ENCODE results near the gene NRSN1.
A peak's percentile ranks its signal among the peaks of the same experiment; 100 is the strongest.

The NRSN1 gene

DNA sequence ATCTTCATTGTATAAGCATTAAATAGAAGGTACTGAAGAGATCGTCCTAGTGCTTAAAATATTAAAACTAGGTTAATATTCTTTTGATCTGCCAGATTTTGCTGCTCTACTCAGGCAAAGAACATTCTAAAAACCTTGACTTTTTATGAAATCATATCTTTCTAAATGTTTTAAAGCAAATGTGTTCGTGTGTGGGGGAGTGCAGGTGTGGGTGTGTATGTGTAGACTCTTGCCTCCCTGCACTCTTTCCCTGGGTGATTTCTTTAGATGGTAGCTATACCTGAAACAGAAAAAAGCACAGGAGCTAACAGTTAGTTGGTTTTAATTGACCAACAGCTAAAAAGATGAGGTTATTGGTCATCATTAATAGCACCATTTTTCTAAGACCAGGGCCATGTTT is 5.7 kb downstream of the NRSN1 start:
- Histone ChIP-seq H3K79me1 (replicated peaks; ENCODE audit: low read length, poor library complexity, severe bottlenecking) (no peaks in the 10 kb centered on the region), H4K8ac (ENCODE audit: low read length) (no peak overlapping the region), H3K9me3 (ENCODE audit: control insufficient read depth, low read length) (no peaks in the 10 kb centered on the region), H3K9ac (ENCODE audit: low read length) (no peak overlapping the region), H3K4me3 (ENCODE audit: insufficient read depth in 1 of 2, low read depth in 1 of 2, low read length in 2 of 2) (no peak overlapping the region), H3K27me3 (ENCODE audit: control insufficient read depth in 1 of 2, insufficient read depth in 1 of 2, low read length in 2 of 2) (no peaks in the 10 kb centered on the region), H4K91ac (ENCODE audit: low read length) (no peak overlapping the region), H2BK15ac (ENCODE audit: low read depth, poor library complexity, severe bottlenecking) (no peak overlapping the region), H2AFZ (ENCODE audit: low read depth, low read length) (no peak overlapping the region), H2BK12ac (ENCODE audit: low read length in 2 of 2) (no peak overlapping the region), H3K4me2 (ENCODE audit: low read length, poor library complexity, severe bottlenecking) (no peak overlapping the region), H3K4me1 (ENCODE audit: control insufficient read depth, insufficient read depth, low read depth, low read length) (no peaks in the 10 kb centered on the region), H2BK120ac (ENCODE audit: low read depth, low read length) (no peak overlapping the region), H3K36me3 (ENCODE audit: control insufficient read depth in 1 of 2, insufficient read depth in 2 of 2, low read depth in 1 of 2, low read length in 2 of 2) (no peaks in the 10 kb centered on the region), H3K14ac (ENCODE audit: low read length in 2 of 2) (no peak overlapping the region), H2AK5ac (ENCODE audit: low read length, severe bottlenecking) (no peak overlapping the region), H3K23ac (ENCODE audit: low read length in 2 of 2) (no peak overlapping the region), H2BK5ac (ENCODE audit: low read depth, low read length, poor library complexity, severe bottlenecking) (no peak overlapping the region), H3K27ac (ENCODE audit: low read length, poor library complexity, severe bottlenecking) (no peak overlapping the region), H3K4ac (ENCODE audit: low read depth in 1 of 2, low read length in 2 of 2) (no peak overlapping the region), H3K18ac (ENCODE audit: low read depth in 1 of 2, low read length in 2 of 2) (no peak overlapping the region)
- WGBS, result 75% methylated on average over 1 of the region's 2 CpGs
- DNase-seq, result no peak

DNA sequence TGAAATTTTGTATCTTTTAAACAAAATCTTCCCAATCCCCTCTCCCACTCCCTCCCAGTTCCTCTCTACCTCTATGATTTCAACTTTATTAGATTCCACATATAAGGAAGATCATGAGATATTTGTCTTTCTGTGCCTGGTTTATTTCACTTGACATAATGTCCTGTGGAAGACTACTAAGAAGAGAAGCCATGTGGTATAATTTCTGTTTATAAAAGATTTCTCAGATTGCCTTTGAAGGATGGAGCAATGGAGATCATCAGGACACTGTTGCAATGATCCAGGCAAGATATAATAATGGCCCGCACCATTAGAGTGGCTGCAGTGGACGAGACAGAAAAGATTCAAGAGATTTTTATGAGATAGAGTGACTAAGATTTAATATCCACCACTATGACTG is 13.1 kb downstream of the NRSN1 start:
- Histone ChIP-seq H3K18ac (ENCODE audit: low read depth in 1 of 2, low read length in 2 of 2) (no peak overlapping the region), H3K4ac (ENCODE audit: low read depth in 1 of 2, low read length in 2 of 2) (no peak overlapping the region), H2AK5ac (ENCODE audit: low read length, severe bottlenecking) (no peak overlapping the region), H2BK120ac (ENCODE audit: low read depth, low read length) (no peak overlapping the region), H3K36me3 (ENCODE audit: control insufficient read depth in 1 of 2, insufficient read depth in 2 of 2, low read depth in 1 of 2, low read length in 2 of 2) (no peaks in the 10 kb centered on the region), H2BK5ac (ENCODE audit: low read depth, low read length, poor library complexity, severe bottlenecking) (no peak overlapping the region), H3K4me3 (ENCODE audit: insufficient read depth in 1 of 2, low read depth in 1 of 2, low read length in 2 of 2) (no peak overlapping the region), H3K9ac (ENCODE audit: low read length) (no peak overlapping the region), H3K79me1 (replicated peaks; ENCODE audit: low read length, poor library complexity, severe bottlenecking) (no peaks in the 10 kb centered on the region), H2AFZ (ENCODE audit: low read depth, low read length) (no peak overlapping the region), H4K91ac (ENCODE audit: low read length) (no peak overlapping the region), H3K27me3 (ENCODE audit: control insufficient read depth in 1 of 2, insufficient read depth in 1 of 2, low read length in 2 of 2) (no peaks in the 10 kb centered on the region), H3K27ac (ENCODE audit: low read length, poor library complexity, severe bottlenecking) (no peak overlapping the region), H2BK12ac (ENCODE audit: low read length in 2 of 2) (no peak overlapping the region), H3K4me2 (ENCODE audit: low read length, poor library complexity, severe bottlenecking) (no peak overlapping the region), H4K8ac (ENCODE audit: low read length) (no peak overlapping the region), H3K23ac (ENCODE audit: low read length in 2 of 2) (no peak overlapping the region), H3K14ac (ENCODE audit: low read length in 2 of 2) (no peak overlapping the region), H3K9me3 (ENCODE audit: control insufficient read depth, low read length) (no peaks in the 10 kb centered on the region), H3K4me1 (ENCODE audit: control insufficient read depth, insufficient read depth, low read depth, low read length) (no peaks in the 10 kb centered on the region), H2BK15ac (ENCODE audit: low read depth, poor library complexity, severe bottlenecking) (no peak overlapping the region)
- DNase-seq, result no peak
- 75% methylated on average over 2 of the region's 2 CpGs for WGBS

- Histone ChIP-seq H3K9me3 (ENCODE audit: control insufficient read depth, low read length) (no peaks in the 10 kb centered on the region), H2AFZ (ENCODE audit: low read depth, low read length) (no peak overlapping the region), H3K4ac (ENCODE audit: low read depth in 1 of 2, low read length in 2 of 2) (no peak overlapping the region), H2BK120ac (ENCODE audit: low read depth, low read length) (no peak overlapping the region), H2BK5ac (ENCODE audit: low read depth, low read length, poor library complexity, severe bottlenecking) (no peak overlapping the region), H3K4me1 (ENCODE audit: control insufficient read depth, insufficient read depth, low read depth, low read length) (no peaks in the 10 kb centered on the region), H3K36me3 (ENCODE audit: control insufficient read depth in 1 of 2, insufficient read depth in 2 of 2, low read depth in 1 of 2, low read length in 2 of 2) (no peaks in the 10 kb centered on the region), H4K8ac (ENCODE audit: low read length) (no peak overlapping the region), H4K91ac (ENCODE audit: low read length) (no peak overlapping the region), H3K14ac (ENCODE audit: low read length in 2 of 2) (no peak overlapping the region), H3K4me2 (ENCODE audit: low read length, poor library complexity, severe bottlenecking) (no peak overlapping the region), H3K27ac (ENCODE audit: low read length, poor library complexity, severe bottlenecking) (no peak overlapping the region), H3K23ac (ENCODE audit: low read length in 2 of 2) (no peak overlapping the region), H2AK5ac (ENCODE audit: low read length, severe bottlenecking) (no peak overlapping the region), H2BK12ac (ENCODE audit: low read length in 2 of 2) (no peak overlapping the region), H3K4me3 (ENCODE audit: insufficient read depth in 1 of 2, low read depth in 1 of 2, low read length in 2 of 2) (no peak overlapping the region), H2BK15ac (ENCODE audit: low read depth, poor library complexity, severe bottlenecking) (no peak overlapping the region), H3K9ac (ENCODE audit: low read length) (no peak overlapping the region), H3K18ac (ENCODE audit: low read depth in 1 of 2, low read length in 2 of 2) (no peak overlapping the region), H3K27me3 (ENCODE audit: control insufficient read depth in 1 of 2, insufficient read depth in 1 of 2, low read length in 2 of 2) (no peaks in the 10 kb centered on the region), H3K79me1 (replicated peaks; ENCODE audit: low read length, poor library complexity, severe bottlenecking) (no peaks in the 10 kb centered on the region)
- WGBS, result 69% methylated on average over 2 of the region's 2 CpGs
- DNase-seq, result no peak
Observed at GRCh38 chr6:24139639-24140038, 13.6 kb downstream of the NRSN1 start.

GRCh38 chr6:24140591-24140990 is 14.6 kb downstream of the NRSN1 start:
- no peak overlapping the region for H2BK5ac ChIP-seq (ENCODE audit: low read depth, low read length, poor library complexity, severe bottlenecking)
- no peak overlapping the region for H2BK12ac ChIP-seq (ENCODE audit: low read length in 2 of 2)
- peak overlapping the region; percentile 42 for H2AFZ ChIP-seq (ENCODE audit: low read depth, low read length)
- no peak overlapping the region for H3K27ac ChIP-seq (ENCODE audit: low read length, poor library complexity, severe bottlenecking)
- no peaks in the 10 kb centered on the region for H3K4me1 ChIP-seq (ENCODE audit: control insufficient read depth, insufficient read depth, low read depth, low read length)
- no peaks in the 10 kb centered on the region for H3K79me1 ChIP-seq (replicated peaks; ENCODE audit: low read length, poor library complexity, severe bottlenecking)
- no peak overlapping the region for H2BK15ac ChIP-seq (ENCODE audit: low read depth, poor library complexity, severe bottlenecking)
- H3K9ac ChIP-seq (ENCODE audit: low read length), result no peak overlapping the region
- no peaks in the 10 kb centered on the region for H3K27me3 ChIP-seq (ENCODE audit: control insufficient read depth in 1 of 2, insufficient read depth in 1 of 2, low read length in 2 of 2)
- DNase-seq, result no peak
- H3K36me3 ChIP-seq (ENCODE audit: control insufficient read depth in 1 of 2, insufficient read depth in 2 of 2, low read depth in 1 of 2, low read length in 2 of 2), result no peaks in the 10 kb centered on the region
- no peaks in the 10 kb centered on the region for H3K9me3 ChIP-seq (ENCODE audit: control insufficient read depth, low read length)
- H4K8ac ChIP-seq (ENCODE audit: low read length), result no peak overlapping the region
- WGBS, result 82% methylated on average over 13 of the region's 13 CpGs
- H3K18ac ChIP-seq (ENCODE audit: low read depth in 1 of 2, low read length in 2 of 2), result no peak overlapping the region
- no peak overlapping the region for H3K23ac ChIP-seq (ENCODE audit: low read length in 2 of 2)
- H3K4me2 ChIP-seq (ENCODE audit: low read length, poor library complexity, severe bottlenecking), result no peak overlapping the region
- H3K14ac ChIP-seq (ENCODE audit: low read length in 2 of 2), result no peak overlapping the region
- H3K4ac ChIP-seq (ENCODE audit: low read depth in 1 of 2, low read length in 2 of 2), result no peak overlapping the region
- no peak overlapping the region for H4K91ac ChIP-seq (ENCODE audit: low read length)
- H2AK5ac ChIP-seq (ENCODE audit: low read length, severe bottlenecking), result no peak overlapping the region
- H2BK120ac ChIP-seq (ENCODE audit: low read depth, low read length), result no peak overlapping the region
- no peak overlapping the region for H3K4me3 ChIP-seq (ENCODE audit: insufficient read depth in 1 of 2, low read depth in 1 of 2, low read length in 2 of 2)

Data from mesenchymal stem cell (in vitro differentiated cells and primary cell).